GM19328 (cell line): ENCODE results near the gene CARTPT.

Source experiments
- ATAC-seq: cut with Tn5 transposase; IDR thresholded peaks from one replicate; pipeline ENCODE4 v1.9.1; 2021; ENCODE audit warnings: mild to moderate bottlenecking, moderate library complexity; ENCODE audit not compliant: unreplicated experiment

CARTPT gene

GRCh38 chr5:71719063-71719964 is at the start of gene CARTPT:
Gene CARTPT (plus strand): TSS chr5:71719275. CDS start chr5:71719294, 19 bp downstream.
- no peak for ATAC-seq

DNA sequence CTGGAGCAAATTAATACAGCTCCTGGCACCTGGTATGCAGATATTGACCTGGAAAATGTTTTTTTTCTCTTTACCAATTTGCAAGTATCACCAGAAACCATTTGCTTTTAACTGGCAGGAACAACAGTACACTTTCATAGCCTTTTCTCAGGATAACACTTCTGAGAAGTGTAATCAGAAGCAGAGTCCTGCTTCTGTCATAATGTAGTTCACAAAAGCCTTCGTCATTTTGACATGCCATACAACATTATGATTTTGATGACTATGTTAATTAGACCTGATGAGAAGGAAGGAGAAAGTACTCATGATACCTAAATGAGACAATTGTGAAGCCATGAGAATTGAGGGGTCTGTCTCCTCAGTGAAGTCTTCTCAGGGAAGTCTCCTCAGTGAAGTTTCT is 41.1 kb upstream of the CARTPT start:
- ATAC-seq, result no peak

DNA sequence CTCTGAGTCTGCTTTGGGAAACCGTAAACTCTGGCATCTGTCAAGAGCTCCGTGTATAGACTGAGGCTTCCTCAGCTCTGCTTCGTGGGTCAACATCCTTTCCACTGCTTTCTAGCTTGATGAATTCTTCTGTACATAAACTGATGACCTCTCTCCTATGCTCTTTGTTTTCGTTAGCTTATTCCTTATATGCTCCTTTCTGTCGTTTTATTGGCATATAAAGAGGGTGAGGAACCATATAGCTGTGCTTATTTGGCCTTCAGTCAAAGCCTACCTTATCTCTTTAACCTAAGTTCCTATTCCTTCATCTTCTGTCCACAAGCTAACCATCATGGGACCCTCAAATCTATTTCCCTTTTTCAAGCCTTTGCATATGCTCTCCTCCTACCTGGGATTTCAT is 39.4 kb upstream of the CARTPT start:
- no peak for ATAC-seq

DNA sequence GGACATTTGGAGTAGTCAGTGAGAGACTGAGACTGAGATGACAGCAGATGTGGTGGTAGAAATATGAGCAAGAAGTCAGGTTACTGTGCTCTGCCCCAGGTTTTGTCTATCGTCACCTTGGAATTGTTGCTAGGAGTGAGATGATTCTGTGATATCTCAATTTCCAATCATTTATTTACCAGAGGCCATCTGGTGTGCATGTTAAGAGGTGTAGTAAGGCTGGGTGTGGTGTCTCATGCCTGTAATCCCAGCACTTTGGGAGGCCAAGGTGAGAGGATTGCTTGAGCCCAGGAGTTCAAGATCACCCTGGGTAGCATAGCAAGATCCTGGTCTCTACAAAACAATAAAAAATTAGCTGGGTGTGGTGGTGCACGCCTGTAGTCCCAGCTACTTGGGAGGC is 38.6 kb upstream of the CARTPT start:
- ATAC-seq, result no peak

DNA sequence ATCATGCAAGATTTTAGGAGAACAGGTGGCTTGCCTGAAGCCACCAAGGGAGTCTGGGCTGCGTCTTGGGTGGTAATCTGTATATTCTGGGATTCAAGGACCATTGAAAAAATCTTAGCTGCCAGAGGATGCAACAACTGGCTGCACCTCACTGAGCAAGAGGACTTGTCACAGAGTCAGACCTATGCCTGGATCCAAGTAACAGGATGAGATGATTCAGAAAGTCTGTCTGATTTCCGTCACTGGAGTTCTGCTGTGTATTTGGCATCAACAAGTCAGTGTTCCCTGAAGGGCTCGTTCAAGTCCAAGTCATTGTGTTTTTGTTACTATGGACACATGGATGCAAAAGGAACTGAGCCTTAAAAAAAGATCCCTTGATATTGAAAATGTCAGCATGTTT is 37.8 kb upstream of the CARTPT start:
- ATAC-seq, result no peak

- no peak for ATAC-seq
These were observed 34.8 kb upstream of the CARTPT start for GRCh38 chr5:71684309-71684708.

- no peak for ATAC-seq
These were observed 25.1 kb upstream of the CARTPT start for GRCh38 chr5:71693828-71694427.

DNA sequence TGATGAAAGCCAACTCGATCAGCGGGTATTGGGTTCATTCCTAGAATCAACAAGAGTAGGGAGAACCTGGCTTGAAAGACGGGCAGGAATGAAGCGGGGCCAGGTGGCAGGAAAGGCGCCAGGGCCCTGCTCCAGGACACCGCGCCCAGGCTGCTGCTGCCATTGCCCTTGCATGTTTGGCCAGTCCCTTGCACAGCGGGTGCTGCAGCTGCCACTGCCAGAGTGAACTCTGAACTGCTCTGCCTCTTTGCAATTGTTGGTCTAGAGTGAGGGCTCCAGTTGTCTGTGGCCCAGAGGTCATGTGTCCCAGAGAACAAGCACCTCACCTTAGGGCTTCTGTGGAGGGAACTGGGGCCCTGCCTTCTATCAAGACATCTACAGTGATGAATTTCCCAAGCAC is 24.0 kb upstream of the CARTPT start:
- no peak for ATAC-seq

DNA sequence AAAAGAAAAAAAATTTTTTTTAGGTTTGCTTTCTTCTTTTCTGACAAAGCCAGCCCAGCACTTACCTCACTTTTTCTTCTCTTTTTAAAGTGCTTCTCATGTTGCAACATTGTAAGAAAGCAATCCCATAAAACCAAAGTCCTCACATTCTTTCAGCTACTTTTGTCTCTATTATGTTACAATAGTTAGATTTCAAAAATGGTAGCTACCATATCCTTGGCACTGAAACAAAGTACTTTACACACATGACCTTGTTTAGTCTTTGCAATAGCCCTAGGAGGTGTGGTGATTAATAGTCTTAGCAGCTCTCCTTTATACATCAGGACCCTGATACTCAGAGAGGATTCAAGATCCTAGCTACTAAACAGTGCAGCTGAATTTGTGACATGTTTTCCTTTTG is 23.5 kb upstream of the CARTPT start:
- ATAC-seq, result no peak

- no peak for ATAC-seq
These were observed 21.1 kb upstream of the CARTPT start for GRCh38 chr5:71697967-71698366.

- no peak for ATAC-seq
These were observed 19.8 kb upstream of the CARTPT start for GRCh38 chr5:71699233-71699632.

DNA sequence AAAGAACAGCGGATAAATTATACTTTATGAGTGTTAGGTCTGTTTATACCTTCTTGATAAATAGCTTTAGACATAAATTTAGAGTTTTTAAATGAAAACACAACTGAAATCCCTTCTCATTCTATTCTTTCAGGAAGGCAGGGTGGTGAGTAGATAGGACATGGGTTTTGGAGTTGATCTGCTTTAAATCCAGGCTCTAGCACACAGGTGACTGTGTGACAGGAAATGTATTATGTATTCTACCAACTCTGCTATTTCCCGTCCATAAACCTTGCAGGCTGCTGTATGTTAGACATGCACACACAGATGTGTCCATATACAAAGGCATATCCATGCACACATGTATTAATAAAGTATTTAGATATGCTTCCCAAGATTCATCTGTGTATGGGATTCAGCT is 19.3 kb upstream of the CARTPT start:
- ATAC-seq, result no peak

DNA sequence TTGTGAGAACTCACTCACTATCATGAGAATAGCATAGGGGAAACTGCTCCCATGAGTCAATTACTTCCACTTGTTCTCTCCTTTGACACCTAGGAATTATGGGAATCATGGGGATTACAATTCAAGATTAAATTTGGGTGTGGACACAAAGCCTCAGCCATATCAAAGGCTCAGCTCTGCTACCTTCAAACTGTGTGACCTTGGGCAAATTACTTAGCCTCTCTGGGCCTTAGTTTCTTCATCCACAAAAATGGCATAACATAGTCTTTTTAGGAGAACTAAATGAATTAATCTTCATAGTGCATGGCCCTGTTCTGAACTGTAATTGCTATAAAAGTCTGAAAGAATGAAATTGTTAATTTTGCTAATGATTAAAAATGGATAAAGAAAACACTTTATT is 18.3 kb upstream of the CARTPT start:
- no peak for ATAC-seq

GRCh38 chr5:71701407-71701806 is 17.7 kb upstream of the CARTPT start:
- no peak for ATAC-seq

DNA sequence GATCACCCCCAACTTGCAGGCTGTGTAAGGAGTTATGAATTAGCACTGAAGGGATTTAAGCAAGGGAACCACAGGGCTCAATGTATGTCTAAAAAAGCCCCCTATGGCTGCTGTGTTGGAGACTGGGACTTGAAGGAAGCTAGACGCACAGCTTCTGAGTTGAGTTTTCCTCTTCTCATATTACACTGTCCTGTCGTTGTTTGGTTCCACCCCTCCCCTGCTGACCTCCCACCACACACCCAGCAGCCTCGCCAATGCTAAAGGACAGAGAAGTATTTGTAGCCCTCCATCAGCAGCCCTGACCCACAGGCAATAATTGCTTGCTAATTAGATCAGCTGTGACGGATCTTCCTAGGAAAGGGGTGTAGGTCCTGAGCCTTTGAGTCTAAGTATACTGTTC is 15.1 kb upstream of the CARTPT start:
- ATAC-seq, result no peak

- no peak for ATAC-seq
These were observed 13.7 kb upstream of the CARTPT start for GRCh38 chr5:71705421-71705820.

- no peak for ATAC-seq
These were observed 12.2 kb upstream of the CARTPT start for GRCh38 chr5:71706906-71707305.

GRCh38 chr5:71711610-71712009 is 7.5 kb upstream of the CARTPT start:
- ATAC-seq, result no peak

DNA sequence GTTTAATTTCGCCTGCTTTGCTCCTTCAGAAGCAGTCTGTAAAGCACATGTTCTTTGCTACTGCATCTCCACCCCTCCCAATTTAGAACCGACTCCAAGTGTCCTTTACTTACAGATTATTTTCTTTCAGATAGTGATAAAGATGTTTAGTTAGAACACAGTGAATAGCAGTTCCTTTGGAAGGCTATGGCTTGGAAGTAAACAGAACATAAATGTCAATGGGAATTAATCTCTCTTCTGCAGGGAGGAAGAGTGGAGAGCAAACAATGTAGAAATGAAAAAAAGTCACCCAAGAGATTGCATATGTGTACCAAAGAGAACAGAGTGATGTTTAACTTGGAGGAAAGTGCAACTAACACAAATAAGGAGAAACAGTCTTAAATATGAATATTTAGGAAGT is 4.2 kb upstream of the CARTPT start:
- ATAC-seq, result no peak

DNA sequence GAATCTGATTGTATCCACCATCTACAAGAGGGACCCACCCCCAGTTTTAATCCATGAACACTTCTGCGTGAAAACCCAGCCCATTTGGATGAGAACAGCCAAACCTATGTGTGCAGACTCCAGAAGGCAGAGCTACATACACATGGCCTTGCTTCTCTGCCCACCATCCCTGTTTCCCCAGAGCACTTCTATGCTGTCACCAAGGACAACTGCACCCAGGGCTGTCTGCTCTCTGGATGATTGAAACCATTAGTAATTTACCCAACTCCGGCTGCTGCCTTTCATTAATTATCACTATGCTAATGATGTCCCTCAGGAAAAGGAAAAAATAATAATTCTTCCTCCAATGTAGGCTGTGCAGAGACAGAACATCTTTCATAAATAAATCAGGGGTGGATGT is 8.9 kb downstream of the CARTPT start:
- ATAC-seq, result no peak

- no peak for ATAC-seq
These were observed 11.9 kb downstream of the CARTPT start for GRCh38 chr5:71731015-71731414.

- ATAC-seq, result no peak
These were observed 12.9 kb downstream of the CARTPT start for GRCh38 chr5:71732011-71732410.

DNA sequence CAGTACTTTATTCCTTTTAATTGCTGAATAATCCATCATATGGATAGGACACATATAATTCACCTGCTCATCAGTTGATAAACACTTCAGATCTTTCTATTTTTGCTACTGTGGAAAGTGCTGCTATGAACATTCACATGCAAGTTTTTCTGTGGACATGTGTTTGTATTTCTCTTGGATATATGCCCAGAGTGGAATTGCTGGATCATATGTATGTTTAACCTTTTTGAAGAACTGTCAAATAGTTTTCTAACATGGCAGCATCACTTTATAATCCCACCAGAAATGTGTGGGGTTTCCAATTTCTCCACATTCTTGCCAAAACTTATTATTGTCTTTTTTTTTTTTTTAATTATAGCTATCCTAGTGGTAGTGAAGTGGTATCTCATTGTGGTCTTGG is 15.1 kb downstream of the CARTPT start:
- no peak for ATAC-seq
